Astrocyte of the cerebellum (primary cell): ENCODE results near the gene KRT12.

ENCODE experiments used
- DNase-seq: peaks from one replicate; pipeline ENCODE4 v3.0.0-alpha.2; 2011; ENCODE audit warnings: low read depth
- H3K4me3 ChIP-seq: 2 replicates; pipeline ENCODE4 v1.5.1; 2011; ENCODE audit warnings: mild to moderate bottlenecking, low read depth, low read length, moderate library complexity
- in situ Hi-C: cut with HindIII; loops from 2 replicates; pipeline ENCODE4 v1.10.0; 2017; ENCODE audit warnings: low sequenced_read_pairs
- TF ChIP-seq, protein P1 (sequence below): IDR thresholded peaks from 2 replicates; pipeline ENCODE4 v1.5.1; 2012; ENCODE audit warnings: low read length, low read depth, moderate library complexity, mild to moderate bottlenecking; ENCODE audit errors: missing control alignments

Gene KRT12

DNA sequence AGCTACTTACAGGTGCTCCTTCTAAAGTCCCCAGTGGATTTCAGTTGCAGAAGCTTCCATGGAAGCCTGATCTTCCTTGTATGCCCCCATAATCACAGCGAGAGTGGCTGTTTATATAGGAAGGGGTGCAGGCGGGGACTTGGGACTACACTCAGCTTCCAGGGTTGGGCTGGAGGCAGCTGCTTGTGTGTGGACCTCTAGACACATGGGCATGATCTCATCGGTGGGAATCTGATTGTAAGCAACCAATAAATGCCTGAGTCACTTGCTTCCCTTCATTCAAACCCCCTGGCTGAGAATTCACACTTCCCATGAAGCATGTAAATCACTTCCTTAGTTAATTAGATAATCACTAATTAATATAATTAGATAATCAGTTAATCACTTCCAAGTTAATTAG, 19.1 kb upstream of the KRT12 start:
- TF ChIP-seq, protein P1, sequence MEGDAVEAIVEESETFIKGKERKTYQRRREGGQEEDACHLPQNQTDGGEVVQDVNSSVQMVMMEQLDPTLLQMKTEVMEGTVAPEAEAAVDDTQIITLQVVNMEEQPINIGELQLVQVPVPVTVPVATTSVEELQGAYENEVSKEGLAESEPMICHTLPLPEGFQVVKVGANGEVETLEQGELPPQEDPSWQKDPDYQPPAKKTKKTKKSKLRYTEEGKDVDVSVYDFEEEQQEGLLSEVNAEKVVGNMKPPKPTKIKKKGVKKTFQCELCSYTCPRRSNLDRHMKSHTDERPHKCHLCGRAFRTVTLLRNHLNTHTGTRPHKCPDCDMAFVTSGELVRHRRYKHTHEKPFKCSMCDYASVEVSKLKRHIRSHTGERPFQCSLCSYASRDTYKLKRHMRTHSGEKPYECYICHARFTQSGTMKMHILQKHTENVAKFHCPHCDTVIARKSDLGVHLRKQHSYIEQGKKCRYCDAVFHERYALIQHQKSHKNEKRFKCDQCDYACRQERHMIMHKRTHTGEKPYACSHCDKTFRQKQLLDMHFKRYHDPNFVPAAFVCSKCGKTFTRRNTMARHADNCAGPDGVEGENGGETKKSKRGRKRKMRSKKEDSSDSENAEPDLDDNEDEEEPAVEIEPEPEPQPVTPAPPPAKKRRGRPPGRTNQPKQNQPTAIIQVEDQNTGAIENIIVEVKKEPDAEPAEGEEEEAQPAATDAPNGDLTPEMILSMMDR = no peak
- no peak for DNase-seq
- in situ Hi-C loops = no loop called here
- no peak overlapping the region for H3K4me3 ChIP-seq

DNA sequence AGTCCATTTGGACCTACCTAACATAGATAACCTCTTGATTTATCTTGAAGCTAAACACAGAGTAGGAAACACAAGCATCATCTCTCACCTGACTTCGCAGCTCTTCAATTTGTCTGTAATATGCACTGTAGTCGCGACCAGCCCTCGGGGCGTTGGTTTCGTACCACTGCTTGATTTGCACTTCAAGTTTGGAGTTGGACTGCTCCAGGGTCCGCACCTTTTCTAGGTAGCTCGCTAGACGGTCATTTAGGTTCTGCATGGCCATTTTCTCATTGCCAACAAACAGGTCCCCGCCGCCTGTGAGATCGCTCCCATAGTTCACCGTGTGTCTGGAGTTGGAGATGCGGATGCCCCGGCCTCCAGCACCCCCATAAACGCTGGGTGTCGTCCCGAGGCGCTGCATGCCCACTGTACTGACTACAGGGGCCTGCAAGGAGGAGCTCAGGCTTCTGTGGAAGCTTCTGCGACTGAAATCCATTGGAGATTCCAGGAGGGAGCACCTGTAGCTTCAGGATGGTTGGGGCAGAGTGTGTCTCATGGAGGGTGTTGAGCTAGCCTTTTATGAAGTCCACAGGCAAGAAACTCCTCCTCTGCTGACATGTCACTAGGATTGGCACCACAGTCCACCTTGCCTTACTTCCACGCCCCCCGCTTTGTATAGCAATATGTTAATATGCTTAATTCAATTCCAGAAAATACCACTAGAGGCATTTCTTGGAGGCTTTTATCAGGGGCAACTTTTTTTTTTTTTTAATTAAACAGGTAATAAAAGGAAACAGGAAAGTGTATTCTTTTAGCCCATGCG, 17.9 kb upstream of the KRT12 start, which contains the start of gene KRT20:
Gene KRT20 (minus strand): TSS at position 535 of the 805 bp plus-strand sequence. CDS start 57 bp downstream, at position 478.
- in situ Hi-C loops = no loop called here
- no peak within 1 kb of the TSS for H3K4me3 ChIP-seq
- TF ChIP-seq, protein P1 = no peak
- no peak for DNase-seq

DNA sequence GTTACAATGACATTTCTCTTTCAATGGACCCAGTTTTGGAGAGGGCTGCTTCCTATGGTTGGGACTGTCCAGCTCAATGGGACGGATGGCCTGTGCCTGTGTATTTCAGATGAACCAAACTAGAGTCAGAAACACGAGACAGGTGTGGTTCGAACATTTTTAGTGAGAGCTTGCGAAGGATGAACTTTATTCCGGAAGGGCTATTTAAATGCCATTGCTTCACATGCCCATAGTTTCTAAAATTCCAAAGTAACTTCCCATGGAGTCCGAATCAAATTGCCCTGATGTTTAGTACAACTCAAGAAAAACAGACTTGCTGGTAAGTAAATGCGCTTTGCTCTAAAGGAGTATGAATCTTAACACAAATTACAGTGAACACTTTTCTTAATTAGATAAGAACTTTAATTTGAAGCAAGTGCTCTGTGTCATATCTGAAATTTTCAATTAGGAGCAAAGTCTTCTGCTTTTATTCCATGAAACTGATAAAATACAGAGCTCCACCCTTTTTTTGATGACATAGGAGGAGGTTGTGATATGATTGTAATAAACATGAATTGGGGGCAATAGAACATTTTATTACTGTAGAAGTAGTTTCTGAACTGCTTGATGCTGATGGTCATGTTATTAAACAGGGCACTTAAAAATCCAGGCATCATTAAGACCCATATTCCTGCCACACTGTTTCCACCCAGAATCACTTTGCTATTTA, 16.8 kb upstream of the KRT12 start:
- no peak overlapping the region for H3K4me3 ChIP-seq
- in situ Hi-C loops = no loop called here
- no peak for DNase-seq
- TF ChIP-seq, protein P1 = no peak

DNA sequence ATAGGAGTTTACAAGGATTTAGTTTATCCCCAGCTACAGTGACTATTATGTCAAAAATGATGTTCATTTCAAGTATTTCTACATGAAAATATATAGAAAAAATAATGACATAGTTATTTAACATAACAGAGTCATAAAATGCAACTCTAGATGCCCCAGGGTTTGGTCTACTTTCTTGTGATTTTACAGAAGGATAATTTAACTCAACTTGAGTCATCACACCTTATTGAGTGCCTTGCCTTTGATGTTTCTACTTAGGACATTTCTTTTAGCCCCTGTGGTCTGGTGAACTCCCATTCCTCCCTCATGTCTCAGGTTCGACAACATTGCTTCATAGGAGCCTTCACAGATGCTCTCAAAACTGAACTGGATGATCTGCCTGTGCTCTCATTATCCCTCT, 16.0 kb upstream of the KRT12 start:
- in situ Hi-C loops = no loop called here
- TF ChIP-seq, protein P1 = no peak
- no peak for DNase-seq
- H3K4me3 ChIP-seq = no peak overlapping the region

DNA sequence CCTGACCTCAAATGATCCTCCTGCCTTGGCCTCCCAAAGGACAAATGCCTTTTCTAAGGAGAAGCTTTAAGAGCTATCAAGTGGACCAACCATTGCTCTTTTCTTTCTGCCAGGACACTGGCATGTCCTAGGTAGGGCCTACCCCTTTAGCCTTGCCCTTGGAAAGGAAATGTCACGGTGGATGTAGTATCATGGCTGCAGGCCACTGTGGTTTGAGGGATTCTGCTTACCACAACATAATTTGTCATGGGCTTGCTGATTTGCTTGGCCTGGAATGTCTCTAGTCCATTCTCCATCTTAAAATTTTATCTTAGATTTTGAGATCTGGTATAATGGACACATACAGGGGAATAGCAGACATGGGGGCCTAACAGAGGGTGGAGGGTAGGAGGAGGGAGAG, 12.0 kb upstream of the KRT12 start:
- in situ Hi-C loops = no loop called here
- H3K4me3 ChIP-seq = no peak overlapping the region
- TF ChIP-seq, protein P1 = no peak
- no peak for DNase-seq

DNA sequence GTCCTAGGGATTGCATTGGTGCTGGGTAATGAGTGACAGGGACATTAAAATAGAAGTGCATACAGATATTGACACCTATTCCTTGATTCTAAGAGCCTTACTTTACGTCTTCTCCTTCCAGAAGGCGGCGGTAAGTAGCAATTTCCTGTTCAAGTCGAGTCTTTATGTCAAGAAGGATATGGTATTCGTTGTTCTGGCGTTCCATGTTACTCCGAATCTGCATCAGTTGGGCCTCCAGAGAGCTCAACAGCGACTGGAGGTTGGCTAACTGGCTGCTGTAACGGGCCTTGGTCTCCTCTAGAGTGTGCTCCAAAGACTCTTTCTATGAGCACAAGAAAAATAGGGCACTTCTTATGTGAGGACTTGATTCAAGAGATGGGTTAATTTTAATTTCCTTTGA, 11.0 kb upstream of the KRT12 start:
- in situ Hi-C loops = no loop called here
- TF ChIP-seq, protein P1 = no peak
- no peak for DNase-seq
- no peak overlapping the region for H3K4me3 ChIP-seq
